Testis (tissue), 3 donors: ENCODE measurements around the gene CERT1. TPM values are rescaled to one million over a fixed set of nuclear protein-coding genes. Genes with fewer than 3 reads are reported as not detected.
"Not testable (repeated sequence)": the region's sequence is repeated elsewhere in the genome, so short reads cannot be mapped to it uniquely, and the experiment has no call there.

Source experiments
- DNase-seq: peaks from one replicate; pipeline ENCODE4 v3.0.0-alpha.2; 2019
- H3K27ac ChIP-seq, 2 donors: fragments of 200-600 bp; sonication (generic); one replicate each; pipeline ENCODE4 v1.5.1; 2019
- H3K27me3 ChIP-seq: fragments of 200-600 bp; sonication (generic); one replicate; pipeline ENCODE4 v1.5.1; 2019
- H3K36me3 ChIP-seq: fragments of 200-600 bp; sonication (generic); one replicate; pipeline ENCODE4 v1.5.1; 2017; ENCODE audit warnings: low read depth; ENCODE audit errors: missing control alignments
- H3K4me1 ChIP-seq: fragments of 200-600 bp; sonication (generic); one replicate; pipeline ENCODE4 v1.5.1; 2019
- H3K4me3 ChIP-seq, 2 donors: fragments of 200-600 bp; sonication (generic); one replicate each; pipeline ENCODE4 v1.5.1; 2017 to 2019
- H3K9me3 ChIP-seq: fragments of 200-600 bp; sonication (generic); one replicate; pipeline ENCODE4 v1.5.1; 2017
- CTCF ChIP-seq, 3 experiments: fragments of 450-650 bp in 2 of 3; fragments of 200-600 bp in 1 of 3; sonication (generic) in 1 of 3; IDR thresholded peaks; one replicate each; pipeline ENCODE4 v1.5.1; 2016 to 2019; ENCODE audit warnings: antibody characterized with exemption in 3 of 3, mild to moderate bottlenecking in 2 of 3, moderate library complexity in 1 of 3
- POLR2A ChIP-seq: fragments of 450-650 bp; IDR thresholded peaks from one replicate; pipeline ENCODE4 v1.6.1; 2017; ENCODE audit warnings: antibody characterized with exemption, mild to moderate bottlenecking, moderate library complexity
- WGBS, 2 donors: methylation state at CpG; one replicate each; pipeline ENCODE4 v1.1.5; 2018; 5-methylcytosine and 5-hydroxymethylcytosine counted together
- intact Hi-C: fragments of 100-400 bp; cut with DNase I; formaldehyde crosslinking; loops from one replicate; pipeline ENCODE4 v1.15.1; 2023; ENCODE audit warnings: low total_unique reads
- polyA plus RNA-seq: library from polyadenylated mRNA; stranded (reverse); fragments of 350-450 nt; fragmentation: Illumina TruSeq; extraction: RNeasy Lipid Tissue Mini Kit (QIAGEN cat#74804); gene quantifications from one replicate; pipeline ENCODE4 v1.2.3, GENCODE V29; 2014; ENCODE audit warnings: low read depth, low replicate concordance; ENCODE audit not compliant: insufficient read depth
- total RNA-seq, 2 donors: library from RNA; depleted of rRNA; stranded (reverse); fragments of >200 nt; gene quantifications; one replicate each; pipeline ENCODE4 v1.2.3, GENCODE V29; 2016

The CERT1 gene
- total and polyA plus RNA-seq, 3 donors from 2014 or later = 45.0 to 61.3 (median 51.3) TPM

- TF ChIP-seq CTCF (IDR thresholded peaks at IDR 0.05) (no peak), POLR2A (no peak)
- intact Hi-C loops = no loop called here
- Histone ChIP-seq H3K27me3 (no peaks in the 10 kb centered on the region), H3K9me3 (no peaks in the 10 kb centered on the region), H3K36me3 (no peaks in the 10 kb centered on the region), H3K4me3 (no peak overlapping the region), H3K27ac (no peak overlapping the region), H3K4me1 (peaks cover 2% of the 10 kb centered on the region)
- WGBS, 2 donors = 88 to 94% methylated on average over 1 of the region's 1 CpG
- DNase-seq = no peak
These were observed 3.6 kb downstream of the CERT1 start for GRCh38 chr5:75507841-75508240.

GRCh38 chr5:75505112-75505511 is 6.3 kb downstream of the CERT1 start:
- WGBS, 2 donors = 90 to 91% methylated on average over 5 of the region's 5 CpGs
- intact Hi-C loops, H3K4me1 ChIP-seq, H3K4me3 ChIP-seq, H3K27me3 ChIP-seq, H3K9me3 ChIP-seq, DNase-seq, H3K27ac ChIP-seq, H3K36me3 ChIP-seq: not testable (repeated sequence)

GRCh38 chr5:75498875-75499274 is 12.6 kb downstream of the CERT1 start:
- H3K4me3 ChIP-seq, intact Hi-C loops, H3K9me3 ChIP-seq, H3K27me3 ChIP-seq, H3K27ac ChIP-seq, DNase-seq, H3K4me1 ChIP-seq, H3K36me3 ChIP-seq: not testable (repeated sequence)
- 88 to 100% methylated on average over 1 of the region's 1 CpG for WGBS, 2 donors

GRCh38 chr5:75498208-75498777 is 13.1 kb downstream of the CERT1 start:
- intact Hi-C loops = no loop called here
- no peaks in the 10 kb centered on the region for H3K9me3 ChIP-seq
- H3K27ac ChIP-seq = no peak overlapping the region
- no peak overlapping the region for H3K4me3 ChIP-seq
- 95 to 98% methylated on average over 3 to 7 of the region's 7 CpGs for WGBS, 2 donors
- H3K36me3 ChIP-seq = no peaks in the 10 kb centered on the region
- no peaks in the 10 kb centered on the region for H3K4me1 ChIP-seq
- DNase-seq = no peak
- TF ChIP-seq POLR2A = no peak
- TF ChIP-seq CTCF (IDR thresholded peaks at IDR 0.05) = no peak
- H3K27me3 ChIP-seq = no peaks in the 10 kb centered on the region

GRCh38 chr5:75496026-75496425 is 15.4 kb downstream of the CERT1 start:
- no peaks in the 10 kb centered on the region for H3K36me3 ChIP-seq
- H3K4me3 ChIP-seq = no peak overlapping the region
- no peaks in the 10 kb centered on the region for H3K9me3 ChIP-seq
- intact Hi-C loops = no loop called here
- H3K27ac ChIP-seq = no peak overlapping the region
- TF ChIP-seq CTCF (IDR thresholded peaks at IDR 0.05) (no peak), POLR2A (no peak)
- 90 to 92% methylated on average over 3 of the region's 3 CpGs for WGBS, 2 donors
- no peak for DNase-seq
- H3K27me3 ChIP-seq = no peaks in the 10 kb centered on the region
- H3K4me1 ChIP-seq = no peaks in the 10 kb centered on the region

GRCh38 chr5:75491621-75492020 is 19.8 kb downstream of the CERT1 start:
- 93% methylated on average over 2 of the region's 2 CpGs for WGBS, 2 donors
- intact Hi-C loops = no loop called here
- no peaks in the 10 kb centered on the region for H3K4me1 ChIP-seq

GRCh38 chr5:75489847-75490246 is 21.6 kb downstream of the CERT1 start:
- 94 to 98% methylated on average over 6 of the region's 6 CpGs for WGBS, 2 donors
- H3K27me3 ChIP-seq, H3K4me1 ChIP-seq, H3K9me3 ChIP-seq, H3K36me3 ChIP-seq, H3K4me3 ChIP-seq, H3K27ac ChIP-seq, intact Hi-C loops, DNase-seq: not testable (repeated sequence)

More at GRCh38 chr5:75491621-75492020, 19.8 kb downstream of the CERT1 start:
- Histone ChIP-seq H3K4me3 (no peak overlapping the region), H3K36me3 (no peaks in the 10 kb centered on the region), H3K9me3 (no peaks in the 10 kb centered on the region), H3K27ac (no peak overlapping the region), H3K27me3 (no peaks in the 10 kb centered on the region)
- TF ChIP-seq CTCF (IDR thresholded peaks at IDR 0.05) (no peak), POLR2A (no peak)
- DNase-seq = no peak
